ENCODE measurements around the gene LCA5.
"Not testable (repeated sequence)": the region's sequence is repeated elsewhere in the genome, so short reads cannot be mapped to it uniquely, and the experiment has no call there.

Gene LCA5

DNA sequence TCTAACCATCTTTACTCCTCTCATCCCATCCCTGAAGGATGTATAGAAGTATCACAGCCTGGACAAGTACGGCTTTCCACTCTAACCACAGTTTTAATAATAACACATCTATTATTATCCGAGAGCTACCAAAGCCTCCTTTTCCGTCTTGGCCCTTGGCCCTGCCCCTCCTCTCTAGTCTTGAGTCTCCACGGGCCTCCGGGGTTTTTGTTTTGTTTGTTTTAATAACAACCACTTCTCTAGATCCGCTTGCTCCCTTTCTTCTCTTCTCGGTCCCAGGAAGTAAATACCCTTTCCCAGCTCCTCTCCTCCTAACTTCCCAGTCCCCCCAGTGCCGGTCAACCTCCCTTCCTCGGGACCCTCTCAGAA lies 661 bp downstream of the LCA5 start:
- DNase-seq (ENCODE audit: low read depth) = no peak

- DNase-seq (ENCODE audit: low read depth) = not testable (repeated sequence)
Measured at GRCh38 chr6:79529567-79529966, 7.7 kb downstream of the LCA5 start.

GRCh38 chr6:79526897-79527296 lies 10.3 kb downstream of the LCA5 start:
- no peak for DNase-seq (ENCODE audit: low read depth)

DNA sequence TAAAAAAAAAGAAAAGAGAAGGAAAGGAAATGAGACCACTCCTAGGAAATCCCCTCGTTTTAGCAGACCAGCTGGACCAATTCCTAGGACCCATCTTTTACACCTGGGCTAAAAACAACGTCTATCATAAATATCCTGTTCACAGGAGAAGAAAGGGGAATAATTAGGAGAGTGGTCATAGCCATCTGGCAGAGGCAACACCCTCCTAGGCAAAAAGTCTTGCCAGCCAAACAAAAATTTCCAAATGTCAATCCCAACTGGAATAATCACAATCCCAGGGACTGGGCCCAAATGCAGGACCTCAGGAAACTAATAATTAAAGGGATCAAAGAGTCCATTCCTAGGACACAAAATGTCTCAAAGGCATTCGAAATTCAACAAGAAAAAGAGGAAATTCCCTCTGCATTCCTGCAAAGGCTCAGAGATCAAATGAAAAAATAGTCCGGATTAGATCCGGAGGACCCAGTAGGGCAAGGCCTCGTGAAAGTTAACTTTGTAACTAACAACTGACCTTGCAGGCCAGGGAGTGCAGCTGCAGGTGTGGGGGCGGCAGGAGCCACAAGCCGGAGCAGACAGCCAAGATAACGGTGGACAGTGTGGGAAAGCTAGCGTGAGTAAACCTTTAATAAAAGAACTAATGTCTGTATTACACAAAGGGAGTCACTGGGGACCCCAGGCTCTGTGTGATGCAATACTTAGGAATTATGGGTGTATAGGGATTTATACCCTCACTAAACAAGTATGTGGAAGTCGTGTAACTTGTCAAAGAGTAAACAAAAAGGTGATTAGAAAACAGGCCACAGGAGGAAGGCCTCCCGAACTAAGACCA lies 11.7 kb downstream of the LCA5 start:
- no peak for DNase-seq (ENCODE audit: low read depth)

- no peak for DNase-seq (ENCODE audit: low read depth)
Measured at GRCh38 chr6:79524065-79524464, 13.2 kb downstream of the LCA5 start.

DNA sequence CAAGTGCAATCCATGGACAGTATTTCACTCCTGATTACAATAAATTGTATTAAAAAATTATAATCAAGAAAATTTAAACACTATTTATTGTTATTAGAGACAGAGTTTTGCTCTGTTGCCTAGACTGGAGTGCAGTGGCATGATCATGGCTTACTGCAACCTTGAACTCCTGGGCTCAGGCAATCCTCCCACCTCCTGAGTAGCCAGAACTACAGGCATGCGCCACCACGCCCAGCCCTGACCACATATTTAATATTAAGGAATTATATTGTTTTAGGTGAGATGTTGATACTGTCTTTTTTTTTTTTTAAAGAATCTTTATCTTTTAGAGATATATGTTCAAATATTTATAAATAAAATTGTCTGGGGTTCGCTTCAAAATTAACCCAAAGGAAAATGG lies 14.6 kb downstream of the LCA5 start:
- no peak for DNase-seq (ENCODE audit: low read depth)

DNA sequence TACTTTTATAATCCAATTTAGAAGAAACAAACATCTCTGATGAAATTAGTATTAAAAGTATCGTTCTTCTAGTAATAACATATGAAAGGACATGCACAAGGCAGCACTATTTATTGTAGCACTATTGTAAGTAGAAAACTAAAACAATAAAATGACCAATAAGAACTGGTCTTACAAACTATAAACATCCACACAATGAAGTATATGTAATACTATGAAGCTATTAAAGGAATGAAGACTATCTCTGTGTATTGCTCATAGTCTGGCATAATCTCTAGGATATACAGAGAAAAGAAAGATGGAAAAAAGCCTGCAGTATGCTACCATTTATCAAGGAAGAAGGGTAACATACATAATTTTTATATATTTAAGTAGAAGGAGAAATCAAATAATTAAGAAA lies 16.7 kb downstream of the LCA5 start:
- DNase-seq (ENCODE audit: low read depth) = no peak

GRCh38 chr6:79518842-79519241 lies 18.4 kb downstream of the LCA5 start:
- no peak for DNase-seq (ENCODE audit: low read depth)

DNA sequence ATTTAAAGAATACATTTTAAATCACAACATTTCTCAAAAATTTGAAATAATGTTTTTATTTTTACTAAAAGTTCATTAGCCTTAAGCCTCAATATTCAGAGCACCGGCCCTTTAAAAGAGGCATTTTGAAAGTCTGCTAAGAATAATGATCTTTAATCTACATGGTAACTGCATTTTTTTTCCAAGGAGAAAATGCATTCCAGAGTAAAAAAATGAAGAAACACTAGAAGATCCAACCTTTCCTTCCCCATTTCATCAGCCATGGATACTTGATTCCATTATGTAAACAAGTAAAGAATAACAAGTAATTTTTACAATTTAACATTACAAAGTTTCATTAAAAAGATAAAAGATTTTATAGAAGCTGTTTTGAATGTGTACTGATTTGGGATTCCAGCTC lies 21.8 kb downstream of the LCA5 start:
- DNase-seq (ENCODE audit: low read depth) = no peak

DNA sequence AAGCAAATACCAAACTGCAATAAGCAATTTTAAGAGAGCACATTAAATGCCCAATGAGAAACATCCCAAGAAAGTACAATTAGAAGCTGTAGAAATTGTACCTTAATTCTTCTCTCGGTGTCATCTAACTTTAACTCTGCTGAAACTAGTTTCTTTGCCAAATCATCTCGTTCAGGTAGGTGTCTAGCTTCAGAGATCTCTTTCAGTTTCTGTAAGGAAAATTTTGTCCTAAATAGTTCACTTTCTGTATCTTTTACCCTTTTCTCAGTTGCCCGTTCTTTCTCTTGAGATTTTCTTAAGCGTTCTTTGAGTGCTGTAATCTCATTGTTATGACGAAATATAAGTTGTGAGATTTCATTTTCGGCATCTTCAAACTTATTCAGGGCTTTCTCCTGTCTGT lies 24.1 kb downstream of the LCA5 start:
- DNase-seq (ENCODE audit: low read depth) = no peak

GRCh38 chr6:79512014-79512413 lies 25.2 kb downstream of the LCA5 start:
- DNase-seq (ENCODE audit: low read depth) = no peak

- DNase-seq (ENCODE audit: low read depth) = no peak
Measured at GRCh38 chr6:79510707-79511106, 26.5 kb downstream of the LCA5 start.

DNA sequence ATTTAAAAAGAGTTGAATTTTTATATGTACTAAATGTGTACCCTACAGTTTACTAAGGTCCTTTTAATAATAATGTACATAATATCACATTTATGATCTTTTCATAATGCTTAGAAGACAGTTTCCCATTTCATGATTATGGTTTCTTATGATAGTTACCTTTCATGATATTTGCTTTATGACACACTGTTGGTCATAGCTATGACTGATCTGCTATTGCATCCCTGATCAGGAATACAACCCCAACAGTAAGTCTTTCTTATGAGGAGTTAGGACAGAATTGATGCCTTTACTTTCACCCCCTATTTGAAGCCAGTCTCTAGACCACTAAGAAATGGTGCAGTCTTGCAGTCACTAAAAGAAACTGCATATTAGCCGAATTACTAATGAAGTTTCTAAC lies 31.0 kb downstream of the LCA5 start:
- DNase-seq (ENCODE audit: low read depth) = no peak

- DNase-seq (ENCODE audit: low read depth) = no peak
Measured at GRCh38 chr6:79504372-79504771, 32.9 kb downstream of the LCA5 start.

DNA sequence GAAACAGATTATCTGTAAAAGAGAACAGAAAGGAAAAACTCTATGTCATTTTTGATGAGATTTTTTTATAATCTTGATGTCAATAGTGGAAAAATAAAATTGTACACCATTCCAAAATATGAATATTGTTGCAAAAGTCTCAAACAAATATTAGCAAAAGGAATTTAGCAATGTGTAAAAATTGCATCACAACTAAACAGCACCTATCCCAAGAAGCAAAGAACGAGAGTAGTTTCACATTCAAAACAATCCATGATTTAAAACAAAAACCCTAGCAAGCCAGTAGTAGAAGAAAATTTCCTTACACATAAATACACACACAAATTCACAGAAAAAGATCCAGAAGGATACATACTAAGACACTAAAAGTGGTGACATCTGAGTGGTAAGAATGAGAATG lies 38.4 kb downstream of the LCA5 start:
- no peak for DNase-seq (ENCODE audit: low read depth)

- DNase-seq (ENCODE audit: low read depth) = no peak
Measured at GRCh38 chr6:79495246-79495645, 42.0 kb downstream of the LCA5 start.

GRCh38 chr6:79494841-79495240 lies 42.4 kb downstream of the LCA5 start:
- DNase-seq (ENCODE audit: low read depth) = no peak

- no peak for DNase-seq (ENCODE audit: low read depth)
Measured at GRCh38 chr6:79470728-79471127, 66.5 kb downstream of the LCA5 start.

GRCh38 chr6:79469376-79470246 lies 67.6 kb downstream of the LCA5 start:
- DNase-seq (ENCODE audit: low read depth) = no peak

DNA sequence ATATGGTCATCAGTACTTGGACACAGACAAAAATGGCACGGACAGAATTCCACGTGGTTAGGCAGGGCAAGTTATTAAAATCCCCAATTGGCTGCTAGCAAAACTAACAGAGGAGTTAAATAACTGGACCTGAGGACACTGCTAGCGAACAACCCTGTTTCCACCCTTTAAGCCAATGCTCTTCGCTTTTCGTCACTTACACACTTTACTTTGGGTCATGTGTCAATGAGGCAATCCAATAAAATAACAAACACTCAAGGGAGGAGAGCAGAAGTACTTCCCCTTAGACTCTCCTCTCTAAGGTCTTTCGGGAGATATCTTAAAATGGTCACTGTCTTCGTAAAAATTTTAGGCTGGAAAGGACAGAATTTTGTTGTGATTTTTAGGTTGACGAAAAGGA lies 68.6 kb downstream of the LCA5 start:
- DNase-seq (ENCODE audit: low read depth) = no peak

DNA sequence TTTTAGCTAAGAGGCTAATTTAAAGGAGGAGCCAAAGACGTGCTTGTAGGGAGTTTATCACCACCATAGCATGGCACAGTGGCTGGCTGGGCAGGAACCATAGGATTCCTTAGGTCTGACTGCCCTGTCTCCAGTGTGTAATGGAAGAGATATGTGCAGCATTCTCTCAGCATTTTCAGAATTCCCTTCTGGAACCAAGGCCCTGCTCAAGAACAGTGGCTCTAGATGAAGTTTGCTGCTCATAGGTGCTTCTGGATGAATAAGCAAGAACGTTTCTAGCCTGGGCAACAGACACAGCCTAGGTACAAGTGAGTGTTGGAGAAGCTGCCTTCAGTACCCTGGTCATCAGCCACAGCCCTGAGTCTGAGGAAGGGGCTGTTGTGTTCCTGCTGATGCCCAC lies 69.1 kb downstream of the LCA5 start:
- no peak for DNase-seq (ENCODE audit: low read depth)

DNA sequence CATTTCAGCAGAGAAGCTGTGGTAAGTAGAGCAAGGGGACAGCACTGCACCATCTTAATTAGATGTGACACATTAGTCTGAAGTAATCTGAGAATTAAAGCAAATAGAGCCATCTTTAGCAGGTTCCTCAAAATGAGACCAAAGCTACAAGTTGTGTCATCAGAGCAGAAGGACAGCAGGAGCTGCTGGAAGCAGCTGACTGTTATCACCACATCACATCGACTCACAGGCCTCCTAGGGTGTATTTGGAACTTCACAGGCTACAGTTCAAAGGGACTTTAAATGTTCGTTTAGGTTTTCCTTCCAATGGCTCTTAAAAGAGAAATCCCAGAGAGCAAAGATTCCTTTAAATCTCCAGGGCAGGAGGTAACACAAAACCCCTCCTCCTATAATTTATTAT lies 69.5 kb downstream of the LCA5 start:
- DNase-seq (ENCODE audit: low read depth) = no peak

- no peak for DNase-seq (ENCODE audit: low read depth)
Measured at GRCh38 chr6:79466207-79466834, 70.9 kb downstream of the LCA5 start.
